ENCODE measurements around the gene SETD2.
A peak's percentile ranks its signal among the peaks of the same experiment; 100 is the strongest.

The SETD2 gene

GRCh38 chr3:46987319-46987742 is 176.6 kb downstream of the SETD2 start:
- no peak for DNase-seq (ENCODE audit: insufficient read length, low spot score)
- no peak for FAIRE-seq

- FAIRE-seq (no peak), DNase-seq (ENCODE audit: insufficient read length, low spot score) (no peak)
These were observed 177.1 kb downstream of the SETD2 start for GRCh38 chr3:46986782-46987310.

GRCh38 chr3:46986055-46986730 is 177.7 kb downstream of the SETD2 start:
- no peak for DNase-seq (ENCODE audit: insufficient read length, low spot score)
- FAIRE-seq, result no peak

GRCh38 chr3:46985588-46985987 is 178.3 kb downstream of the SETD2 start:
- no peak for FAIRE-seq
- DNase-seq (ENCODE audit: insufficient read length, low spot score), result no peak

GRCh38 chr3:46984591-46985459 is 179.1 kb downstream of the SETD2 start:
- FAIRE-seq (no peak), DNase-seq (ENCODE audit: insufficient read length, low spot score) (no peak)

- no peak for DNase-seq (ENCODE audit: insufficient read length, low spot score)
- no peak for FAIRE-seq
These were observed 181.4 kb downstream of the SETD2 start for GRCh38 chr3:46982546-46982945.

GRCh38 chr3:46981932-46982471 is 181.9 kb downstream of the SETD2 start:
- FAIRE-seq (no peak), DNase-seq (ENCODE audit: insufficient read length, low spot score) (no peak)

- DNase-seq (ENCODE audit: insufficient read length, low spot score) (no peak), FAIRE-seq (no peak)
These were observed 183.9 kb downstream of the SETD2 start for GRCh38 chr3:46979958-46980497.

GRCh38 chr3:46978985-46979944 is 184.6 kb downstream of the SETD2 start, which contains the start of gene NBEAL2:
Gene NBEAL2, plus strand, starts transcription at chr3:46979666. Its CDS starts 196 bp downstream, at chr3:46979862.
- FAIRE-seq, result peak; percentile 58

GRCh38 chr3:46978381-46978780 is 185.5 kb downstream of the SETD2 start:
- DNase-seq (ENCODE audit: insufficient read length, low spot score) (no peak), FAIRE-seq (no peak)

More at GRCh38 chr3:46978985-46979944, 184.6 kb downstream of the SETD2 start, which contains the start of gene NBEAL2:
- peak; percentile 82 for DNase-seq (ENCODE audit: insufficient read length, low spot score)

GRCh38 chr3:46977811-46978195 is 186.1 kb downstream of the SETD2 start:
- FAIRE-seq (no peak), DNase-seq (ENCODE audit: insufficient read length, low spot score) (no peak)

GRCh38 chr3:46976326-46977190 is 187.4 kb downstream of the SETD2 start, which contains the start of gene CCDC12:
Gene CCDC12, minus strand, starts transcription at chr3:46976745. Its CDS starts 13 bp downstream, at chr3:46976732.
- peak; percentile 44 for FAIRE-seq
- peak; percentile 96 for DNase-seq (ENCODE audit: insufficient read length, low spot score)

- no peak for FAIRE-seq
These were observed 189.3 kb downstream of the SETD2 start for GRCh38 chr3:46974421-46975171.

GRCh38 chr3:46972396-46972795 is 191.5 kb downstream of the SETD2 start:
- DNase-seq (ENCODE audit: insufficient read length, low spot score) (no peak), FAIRE-seq (no peak)

More at GRCh38 chr3:46974421-46975171, 189.3 kb downstream of the SETD2 start:
- no peak for DNase-seq (ENCODE audit: insufficient read length, low spot score)

- no peak for FAIRE-seq
- no peak for DNase-seq (ENCODE audit: insufficient read length, low spot score)
These were observed 192.2 kb downstream of the SETD2 start for GRCh38 chr3:46971742-46972141.

GRCh38 chr3:46971151-46971550 is 192.8 kb downstream of the SETD2 start:
- FAIRE-seq, result no peak

GRCh38 chr3:46970391-46971091 is 193.4 kb downstream of the SETD2 start:
- no peak for FAIRE-seq
- no peak for DNase-seq (ENCODE audit: insufficient read length, low spot score)

More at GRCh38 chr3:46971151-46971550, 192.8 kb downstream of the SETD2 start:
- no peak for DNase-seq (ENCODE audit: insufficient read length, low spot score)

Data from HTR-8/SVneo (cell line).